ENCODE results near the gene KCNJ1. TPM values are rescaled to one million over a fixed set of nuclear protein-coding genes. Genes with fewer than 3 reads are reported as not detected.

The KCNJ1 gene
- total RNA-seq, 1 donor from 2014 or later, result under 0.01 TPM

Other genes with a start within 250 kb of the KCNJ1 start
- gene FLI1, start 173.2 kb downstream of the KCNJ1 start, total RNA-seq, result 95.5 and 119 TPM in 2 replicates
- not detected in 2 replicates for gene KCNJ5, start 24.1 kb upstream of the KCNJ1 start, total RNA-seq
- gene TP53AIP1, start 75.6 kb upstream of the KCNJ1 start, total RNA-seq, result not detected in 2 replicates

Data from lung microvascular endothelial cell (primary cell).